ENCODE data around the gene RDH8. TPM values are rescaled to one million over a fixed set of nuclear protein-coding genes. Genes with fewer than 3 reads are reported as not detected.

Gene RDH8
- polyA plus RNA-seq, 1 donor (not counting 4 experiments of a cell fraction or from before 2014, with no cell fraction given), result not detected

GRCh38 chr19:9986787-9987281, 26.4 kb upstream of the RDH8 start:
- Histone ChIP-seq H3K36me3 (ENCODE audit: control insufficient read depth in 2 of 2, extremely low read depth in 1 of 2, insufficient read depth in 2 of 2, low read length in 2 of 2) (no peaks in the 10 kb centered on the region), H3K9me1 (ENCODE audit: control insufficient read depth, extremely low read depth, insufficient read depth, low read length) (no peaks in the 10 kb centered on the region), H3K9me3 (ENCODE audit: control insufficient read depth, low read depth, low read length) (no peaks in the 10 kb centered on the region), H3K79me2 (ENCODE audit: control insufficient read depth, insufficient read depth, low read length) (no peaks in the 10 kb centered on the region), H3K4me3 (ENCODE audit: control insufficient read depth in 2 of 3, extremely low read depth in 1 of 3, insufficient read depth in 2 of 3, low read depth in 1 of 3, low read length in 3 of 3) (no peak overlapping the region), H3K27me3 (ENCODE audit: control insufficient read depth, extremely low read depth, insufficient read depth, low read length) (no peaks in the 10 kb centered on the region), H3K27ac (ENCODE audit: control insufficient read depth, insufficient read depth, low read length) (no peak overlapping the region), H3K4me1 (ENCODE audit: control insufficient read depth, extremely low read depth, insufficient read depth, low read length) (no peaks in the 10 kb centered on the region), H3K4me2 (ENCODE audit: control insufficient read depth, extremely low read depth, insufficient read depth, low read depth, low read length) (no peak overlapping the region), H2AFZ (ENCODE audit: control insufficient read depth, low read length) (no peak overlapping the region), H4K20me1 (ENCODE audit: control insufficient read depth, extremely low read depth, insufficient read depth, low read length) (no peaks in the 10 kb centered on the region), H3K9ac (ENCODE audit: control insufficient read depth, extremely low read depth, insufficient read depth, low read length) (no peak overlapping the region)
- FAIRE-seq, result no peak
- dilution Hi-C loops (cut with MboI; ENCODE audit: extremely low pct_ligation_motif_present, low sequenced_read_pairs), result no loop called here
- DNase-seq (ENCODE audit: low read depth, low spot score), result no peak
- no peak for TF ChIP-seq CTCF (optimal IDR thresholded peaks at IDR 0.05 in 1 of 3, IDR thresholded peaks at IDR 0.05 in 1 of 3, conservative IDR thresholded peaks at IDR 0.05 in 1 of 3; ENCODE audit: extremely low read depth in 1 of 3, insufficient read depth in 2 of 3, low read length in 3 of 3)
- no peak for TF ChIP-seq EZH2 (IDR thresholded peaks at IDR 0.05; ENCODE audit: low read length)

DNA sequence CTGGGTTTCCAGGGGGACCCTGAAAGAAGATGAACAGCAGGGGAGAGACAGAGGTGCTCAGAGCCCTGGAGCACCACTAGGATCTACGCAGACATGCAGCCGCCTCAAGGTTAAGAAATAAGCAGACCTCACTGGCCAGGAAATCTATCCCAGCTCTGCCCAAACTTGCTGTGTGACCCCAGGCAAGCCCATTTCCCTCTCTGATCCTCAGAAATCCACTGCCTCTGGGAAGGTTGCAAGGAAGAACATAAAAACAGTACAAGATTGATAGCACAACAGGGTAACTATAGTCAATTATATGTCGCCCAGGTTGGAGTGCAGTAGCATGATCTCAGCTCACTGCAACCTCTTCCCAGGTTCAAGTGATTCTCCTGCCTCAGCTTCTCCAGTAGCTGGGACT, 23.8 kb upstream of the RDH8 start:
- TF ChIP-seq EZH2 (IDR thresholded peaks at IDR 0.05; ENCODE audit: low read length), result no peak
- TF ChIP-seq CTCF (optimal IDR thresholded peaks at IDR 0.05 in 1 of 3, IDR thresholded peaks at IDR 0.05 in 1 of 3, conservative IDR thresholded peaks at IDR 0.05 in 1 of 3; ENCODE audit: extremely low read depth in 1 of 3, insufficient read depth in 2 of 3, low read length in 3 of 3), result no peak
- dilution Hi-C loops (cut with MboI; ENCODE audit: extremely low pct_ligation_motif_present, low sequenced_read_pairs), result no loop called here
- Histone ChIP-seq H3K27ac (ENCODE audit: control insufficient read depth, insufficient read depth, low read length) (no peak overlapping the region), H3K36me3 (ENCODE audit: control insufficient read depth in 2 of 2, extremely low read depth in 1 of 2, insufficient read depth in 2 of 2, low read length in 2 of 2) (no peaks in the 10 kb centered on the region), H3K79me2 (ENCODE audit: control insufficient read depth, insufficient read depth, low read length) (no peaks in the 10 kb centered on the region), H2AFZ (ENCODE audit: control insufficient read depth, low read length) (no peak overlapping the region), H3K9ac (ENCODE audit: control insufficient read depth, extremely low read depth, insufficient read depth, low read length) (no peak overlapping the region), H3K4me2 (ENCODE audit: control insufficient read depth, extremely low read depth, insufficient read depth, low read depth, low read length) (no peak overlapping the region), H3K4me1 (ENCODE audit: control insufficient read depth, extremely low read depth, insufficient read depth, low read length) (no peaks in the 10 kb centered on the region), H3K4me3 (ENCODE audit: control insufficient read depth in 2 of 3, extremely low read depth in 1 of 3, insufficient read depth in 2 of 3, low read depth in 1 of 3, low read length in 3 of 3) (no peak overlapping the region), H3K27me3 (ENCODE audit: control insufficient read depth, extremely low read depth, insufficient read depth, low read length) (no peaks in the 10 kb centered on the region), H3K9me1 (ENCODE audit: control insufficient read depth, extremely low read depth, insufficient read depth, low read length) (no peaks in the 10 kb centered on the region), H4K20me1 (ENCODE audit: control insufficient read depth, extremely low read depth, insufficient read depth, low read length) (no peaks in the 10 kb centered on the region), H3K9me3 (ENCODE audit: control insufficient read depth, low read depth, low read length) (no peaks in the 10 kb centered on the region)
- DNase-seq (ENCODE audit: low read depth, low spot score), result no peak
- FAIRE-seq, result no peak

Measured in keratinocyte (primary cell).